Fibroblast of villous mesenchyme (primary cell): ENCODE results near the gene NEK4. TPM values are rescaled to one million over a fixed set of nuclear protein-coding genes. Genes with fewer than 3 reads are reported as not detected.
A peak's percentile ranks its signal among the peaks of the same experiment; 100 is the strongest.

ENCODE experiments used
- DNase-seq: peaks from one replicate; pipeline ENCODE4 v3.0.0-alpha.2; 2010; ENCODE audit warnings: low read depth
- H3K4me3 ChIP-seq: 2 replicates; pipeline ENCODE4 v1.5.1; 2011; ENCODE audit warnings: low read depth, mild to moderate bottlenecking, low read length
- CTCF ChIP-seq: IDR thresholded peaks from 2 replicates; pipeline ENCODE4 v1.5.1; 2012; ENCODE audit warnings: low read depth, mild to moderate bottlenecking, low read length; ENCODE audit not compliant: insufficient read depth
- total RNA-seq: library from RNA; depleted of rRNA; stranded (reverse); fragments of >200 nt; gene quantifications from 2 replicates; pipeline ENCODE4 v1.2.3, GENCODE V29; 2012

The NEK4 gene
- total RNA-seq, 1 donor: 28.1 TPM

GRCh38 chr3:52690560-52690959, 80.2 kb downstream of the NEK4 start:
- H3K4me3 ChIP-seq: no peak overlapping the region
- TF ChIP-seq CTCF: no peak
- no peak for DNase-seq

GRCh38 chr3:52689151-52689550, 81.6 kb downstream of the NEK4 start:
- no peak for TF ChIP-seq CTCF
- no peak for DNase-seq
- H3K4me3 ChIP-seq: no peak overlapping the region

GRCh38 chr3:52688266-52688665, 82.5 kb downstream of the NEK4 start:
- no peak overlapping the region for H3K4me3 ChIP-seq
- no peak for TF ChIP-seq CTCF
- no peak for DNase-seq

- peak; percentile 96 for DNase-seq
- peak within 1 kb of the TSS; percentile 93 for H3K4me3 ChIP-seq
- TF ChIP-seq CTCF: no peak
Measured at GRCh38 chr3:52685709-52686691, 84.7 kb downstream of the NEK4 start, which contains the start of the genes GNL3 and PBRM1. Gene GNL3, plus strand, starts transcription at chr3:52686032. Its CDS starts 61 bp downstream, at chr3:52686093. Gene PBRM1, minus strand, starts transcription at chr3:52685913.

- DNase-seq: peak; percentile 67
- peak overlapping the region; percentile 93 for H3K4me3 ChIP-seq
Measured at GRCh38 chr3:52685285-52685708, 85.4 kb downstream of the NEK4 start.

GRCh38 chr3:52684184-52684583, 86.6 kb downstream of the NEK4 start:
- no peak overlapping the region for H3K4me3 ChIP-seq
- no peak for DNase-seq
- TF ChIP-seq CTCF: no peak

More at GRCh38 chr3:52685285-52685708, 85.4 kb downstream of the NEK4 start:
- TF ChIP-seq CTCF: no peak

GRCh38 chr3:52683611-52684010, 87.1 kb downstream of the NEK4 start:
- no peak for DNase-seq
- H3K4me3 ChIP-seq: no peak overlapping the region
- no peak for TF ChIP-seq CTCF
